ELF-1 (cell line): ENCODE results near the gene RPS27A.
"Not testable (repeated sequence)": the region's sequence is repeated elsewhere in the genome, so short reads cannot be mapped to it uniquely, and the experiment has no call there.

Experiments
- DNase-seq: peaks from one replicate; pipeline ENCODE4 v3.0.0-alpha.2; 2016; ENCODE audit warnings: low read depth, low spot score

The RPS27A gene

DNA sequence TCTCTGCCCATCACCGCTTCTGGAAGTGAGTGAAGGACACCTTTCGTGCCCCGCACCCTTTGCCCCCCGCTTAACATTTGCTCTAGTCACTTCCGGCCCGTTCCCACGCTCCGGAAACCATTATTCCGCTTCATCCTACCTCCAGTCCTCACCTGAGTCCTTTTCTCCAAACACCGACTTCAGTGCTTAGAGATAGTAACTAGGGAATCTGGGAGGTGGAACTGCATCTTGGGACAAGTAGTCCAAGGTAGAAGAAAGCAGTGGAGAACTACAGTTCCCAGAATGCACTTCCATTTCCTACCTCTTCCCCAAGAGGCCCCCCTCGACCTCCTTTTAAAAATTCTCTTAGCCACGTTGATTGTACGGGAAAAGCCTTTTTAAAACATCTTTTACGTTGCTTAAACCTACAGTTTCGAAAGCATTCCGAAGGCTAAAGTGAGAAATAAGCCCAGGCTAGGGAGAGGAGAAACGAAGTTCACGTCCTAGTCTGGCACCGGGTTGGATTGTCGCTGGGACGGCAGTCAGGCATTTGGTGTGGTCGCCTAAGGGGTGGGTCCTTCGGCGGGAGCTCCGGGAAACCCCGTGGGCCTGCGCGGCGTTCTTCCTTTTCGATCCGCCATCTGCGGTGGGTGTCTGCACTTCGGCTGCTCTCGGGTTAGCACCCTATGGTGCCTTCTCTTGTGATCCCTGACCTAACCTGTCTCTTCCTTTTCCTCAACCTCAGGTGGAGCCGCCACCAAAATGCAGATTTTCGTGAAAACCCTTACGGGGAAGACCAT, at the start of gene RPS27A, which contains the start of gene CLHC1:
RPS27A (plus strand) TSS at position 605 of the 779 bp plus-strand sequence; CDS start at position 742, 137 bp downstream.
CLHC1 (minus strand) TSS at position 210 of the 779 bp plus-strand sequence. CDS start 9,882 bp downstream, outside the sequence.
- peak; percentile 95 for DNase-seq

DNA sequence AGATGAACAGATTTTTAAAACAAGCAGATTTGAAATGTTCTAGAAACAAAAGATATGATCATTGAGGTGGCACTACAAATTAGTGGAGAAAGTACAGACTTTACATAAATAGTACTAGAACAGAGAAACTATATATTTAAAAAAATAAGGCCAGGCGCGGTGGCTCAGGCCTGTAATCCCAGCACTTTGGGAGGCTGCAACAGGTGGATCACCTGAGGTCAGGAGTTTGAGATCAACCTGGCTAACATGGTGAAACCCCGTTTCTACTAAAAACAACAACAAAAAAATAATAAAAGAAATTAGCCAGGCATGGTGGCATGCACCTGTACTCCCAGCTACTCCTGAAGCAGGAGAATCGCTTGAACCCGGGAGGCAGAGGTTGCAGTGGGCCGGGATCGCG, 45.7 kb upstream of the RPS27A start:
- not testable (repeated sequence) for DNase-seq

DNA sequence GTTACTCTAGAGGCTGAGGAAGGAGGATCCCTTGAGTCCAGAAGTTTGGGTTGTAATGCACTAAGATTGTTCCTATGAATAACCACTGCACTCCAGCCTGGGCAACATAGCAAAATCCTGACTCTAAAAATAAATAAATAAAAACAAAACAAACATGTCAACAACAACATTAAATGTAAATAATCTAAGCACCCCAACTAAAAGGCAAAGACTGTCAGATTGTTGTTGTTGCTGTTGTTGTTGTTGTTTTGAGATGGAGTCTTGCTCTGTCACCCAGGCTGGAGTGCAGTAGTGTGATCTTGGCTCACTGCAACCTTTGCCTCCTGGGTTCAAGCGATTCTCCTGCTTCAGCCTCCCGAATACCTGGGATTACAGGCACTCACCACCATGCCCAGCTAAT, 40.6 kb upstream of the RPS27A start:
- DNase-seq = not testable (repeated sequence)

DNA sequence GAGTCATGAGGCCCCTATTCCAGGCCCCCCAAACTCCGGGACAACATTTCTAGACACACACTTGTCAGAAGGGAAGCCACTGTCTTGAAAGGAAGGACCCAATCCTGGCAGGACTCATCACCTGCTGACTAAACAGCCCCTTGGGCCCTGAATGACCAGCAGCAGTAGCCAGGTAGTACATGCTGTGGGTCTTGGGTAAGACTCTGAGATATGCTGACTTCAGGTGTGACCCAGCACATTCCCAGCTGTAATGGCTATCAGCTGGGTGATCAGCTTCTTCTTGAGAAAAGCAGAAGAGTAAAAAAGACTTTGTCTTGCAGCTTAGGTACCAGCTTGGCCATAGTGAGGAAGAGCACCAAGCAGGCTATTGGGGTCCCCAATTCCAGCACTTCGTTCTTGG, 36.0 kb upstream of the RPS27A start:
- no peak for DNase-seq

DNA sequence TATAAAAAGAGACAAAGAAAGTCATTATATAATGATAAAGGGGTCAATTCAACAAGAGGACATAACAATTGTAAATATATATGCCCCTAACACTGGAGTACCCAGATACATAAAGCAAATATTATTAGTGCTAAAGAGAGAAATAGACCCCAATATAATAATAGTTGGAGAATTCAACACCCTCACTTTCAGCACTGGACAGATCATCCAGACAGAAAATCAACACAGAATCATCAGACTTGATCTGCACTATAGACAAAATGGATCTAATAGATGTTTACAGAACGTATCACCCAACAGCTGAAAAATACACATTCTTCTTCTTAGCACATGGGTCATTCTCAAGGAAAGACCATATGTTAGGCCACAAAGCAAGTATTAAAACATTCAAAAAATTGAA, 32.1 kb upstream of the RPS27A start:
- DNase-seq = no peak

DNA sequence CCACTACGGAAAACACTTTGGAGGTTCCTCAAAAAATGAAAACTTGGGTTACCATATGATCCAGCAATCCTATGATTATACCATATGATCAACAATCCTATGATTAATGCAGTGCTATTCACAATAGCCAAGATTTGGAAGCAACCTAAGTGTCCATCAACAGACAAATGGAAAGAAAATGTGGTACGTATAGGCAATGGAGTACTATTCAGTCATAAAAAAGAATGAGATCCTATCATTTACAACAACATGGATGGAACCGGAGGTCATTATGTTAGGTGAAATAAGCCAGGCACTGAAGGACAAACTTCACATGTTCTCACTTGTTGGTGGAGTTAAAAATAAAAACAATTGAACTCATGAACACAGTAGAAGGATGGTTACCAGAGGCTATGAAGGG, 28.0 kb upstream of the RPS27A start:
- no peak for DNase-seq

DNA sequence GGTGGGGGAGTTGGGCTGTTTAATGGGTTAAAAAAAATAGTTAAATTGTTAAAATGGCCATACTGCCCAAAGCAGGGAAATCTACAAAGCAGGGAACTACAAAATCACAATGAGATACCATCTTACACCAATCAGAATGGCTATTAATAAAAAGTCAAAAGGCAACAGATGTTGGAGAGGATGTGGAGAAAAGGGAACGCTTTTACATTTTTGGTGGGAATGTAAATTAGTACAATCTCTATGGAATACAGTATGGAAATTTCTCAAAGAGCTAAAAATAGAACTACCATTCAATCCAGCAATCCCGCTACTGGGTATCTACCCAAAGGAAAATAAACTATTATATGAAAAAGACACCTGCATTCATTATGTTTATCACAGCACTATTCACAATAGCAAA, 27.5 kb upstream of the RPS27A start:
- no peak for DNase-seq

DNA sequence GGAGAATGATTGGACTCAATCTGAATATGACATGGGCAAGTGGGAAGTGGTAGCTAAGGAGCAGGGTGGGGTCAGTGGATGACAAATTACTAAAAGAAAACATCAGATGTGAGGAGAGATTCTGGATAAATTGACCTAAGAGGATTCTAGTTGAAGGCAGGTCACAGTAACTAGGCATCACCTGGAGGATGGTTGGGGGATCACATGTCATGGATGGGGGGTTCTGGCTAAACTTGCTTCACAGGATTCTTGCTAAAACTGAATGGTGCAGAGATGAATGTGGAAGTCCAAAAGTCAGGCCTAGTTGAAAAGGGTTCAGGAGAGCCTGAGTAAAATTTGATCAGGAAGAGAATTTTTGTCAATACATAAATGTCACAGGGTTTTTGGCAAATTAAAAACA, 18.7 kb upstream of the RPS27A start:
- DNase-seq = peak; percentile 17

DNA sequence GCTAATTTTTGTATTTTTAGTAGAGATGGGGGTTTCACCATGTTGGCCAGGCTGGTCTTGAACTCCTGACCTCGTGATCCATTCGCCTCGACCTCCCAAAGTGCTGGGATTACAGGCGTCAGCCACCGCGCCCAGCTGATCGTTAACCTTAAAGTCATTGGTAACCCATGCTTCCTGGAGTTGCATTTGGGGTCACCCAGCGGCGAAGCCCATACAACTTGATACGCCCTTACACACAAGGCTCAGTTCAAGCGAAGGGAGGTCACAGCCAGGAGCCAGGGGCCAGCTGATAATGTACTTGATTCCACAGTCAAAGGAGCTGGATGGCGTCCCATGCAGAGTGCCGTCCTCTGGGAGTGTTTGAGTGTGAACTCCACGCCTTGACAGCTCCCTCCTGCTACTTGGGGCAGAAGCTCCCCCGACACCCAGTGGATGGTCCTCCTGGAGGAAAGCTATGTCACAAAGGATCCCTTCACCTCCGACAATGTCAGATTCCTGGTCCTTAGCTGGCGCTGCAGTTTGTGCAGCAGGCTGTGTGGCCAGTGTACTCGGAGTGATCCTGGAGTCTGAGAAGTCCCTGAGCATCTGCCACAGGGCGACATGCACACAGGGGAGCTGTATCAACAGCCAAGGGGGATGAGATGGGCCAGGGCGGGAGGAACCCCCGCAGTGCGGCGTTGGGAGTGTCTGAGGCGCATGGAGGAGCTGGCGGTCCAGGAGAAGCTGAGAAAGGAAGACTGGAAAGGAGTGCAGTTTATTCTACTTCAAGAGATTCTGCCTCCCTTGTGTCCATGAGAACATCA, 8.3 kb upstream of the RPS27A start:
- peak; percentile 29 for DNase-seq

DNA sequence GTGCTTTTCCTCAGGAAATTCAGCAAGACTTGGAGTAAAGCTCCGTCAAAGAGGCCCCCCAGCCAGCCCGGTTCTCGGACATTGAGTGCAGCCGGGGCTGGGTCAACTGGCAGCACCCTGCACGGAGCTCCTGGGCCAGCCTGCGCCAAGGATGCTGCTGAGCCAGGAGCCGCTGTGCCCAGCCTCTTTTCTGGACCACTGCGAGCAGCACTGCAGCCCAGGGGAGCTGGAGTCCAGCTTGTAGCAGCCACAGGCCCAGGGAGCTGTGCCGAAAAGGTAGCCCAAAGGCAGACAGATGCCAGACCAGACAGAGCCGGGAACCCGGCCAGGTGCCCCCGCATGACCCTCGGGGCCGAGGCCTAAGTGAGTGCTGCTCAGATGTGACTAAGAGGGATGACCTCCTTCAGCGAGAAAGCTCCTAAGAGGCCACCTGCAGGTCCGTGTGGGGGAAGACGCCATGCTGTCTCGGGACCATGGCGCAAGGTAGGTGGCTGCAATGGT, 7.7 kb upstream of the RPS27A start:
- DNase-seq = peak; percentile 58

DNA sequence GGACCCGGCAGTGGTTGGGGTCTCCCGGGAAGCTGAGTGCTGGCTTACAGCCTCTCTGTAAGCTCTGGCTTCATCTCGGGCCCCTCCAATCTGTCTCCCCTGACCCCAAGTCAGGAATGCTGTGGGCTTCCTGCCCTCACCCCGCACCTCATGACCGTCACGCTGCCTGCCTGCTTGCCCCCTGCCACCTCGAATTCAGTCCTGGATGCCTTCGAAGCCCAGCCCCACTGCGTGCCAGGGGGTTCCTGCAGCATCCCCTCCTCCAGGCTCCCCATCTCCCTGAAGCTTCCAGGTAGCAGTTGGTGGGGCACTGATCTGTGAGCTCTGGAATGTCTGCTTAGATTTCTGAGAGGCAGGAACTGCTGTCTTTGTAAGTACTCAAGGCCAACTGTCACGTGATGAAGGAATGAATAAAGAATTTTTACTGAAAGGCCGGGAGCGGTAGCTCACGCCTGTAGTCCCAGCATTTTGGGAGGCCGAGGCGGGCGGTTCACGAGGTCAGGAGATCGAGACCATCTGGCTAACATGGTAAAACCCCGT, 6.9 kb upstream of the RPS27A start:
- DNase-seq = peak; percentile 62

DNA sequence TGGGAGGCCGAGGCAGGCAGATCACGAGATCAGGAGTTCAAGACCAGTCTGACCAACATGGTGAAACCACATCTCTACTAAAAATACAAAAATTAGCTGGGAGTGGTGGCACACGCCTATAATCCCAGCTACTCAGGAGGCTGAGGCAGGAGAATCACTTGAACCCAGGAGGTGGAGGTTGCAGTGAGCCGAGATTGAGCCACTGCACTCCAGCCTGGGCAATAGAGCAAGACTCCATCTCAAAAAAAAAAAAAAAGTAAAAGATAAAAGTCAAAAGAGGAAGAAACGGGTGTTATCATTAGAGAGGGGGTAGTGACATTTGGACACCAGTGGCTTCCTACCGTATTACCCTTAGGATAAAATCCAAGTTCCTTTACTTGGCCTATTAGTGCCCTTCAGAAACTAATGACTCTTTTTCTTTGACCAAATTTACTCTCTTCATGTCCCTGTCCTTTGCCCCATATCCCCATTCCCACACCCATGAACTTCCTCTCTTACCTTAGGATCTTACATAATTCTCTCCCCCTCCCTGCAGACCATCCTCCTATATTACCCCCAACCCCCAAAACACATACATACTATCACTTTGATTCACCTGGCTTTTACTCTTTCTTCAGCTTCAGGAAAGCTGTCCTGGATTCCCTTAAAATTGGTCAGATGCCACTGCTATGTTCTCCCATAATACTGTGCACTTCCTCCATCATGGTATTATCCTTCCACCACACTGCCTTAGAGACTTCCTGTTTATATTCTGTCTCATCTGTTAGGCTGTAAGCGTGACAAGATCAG, 4.9 kb upstream of the RPS27A start:
- not testable (repeated sequence) for DNase-seq

DNA sequence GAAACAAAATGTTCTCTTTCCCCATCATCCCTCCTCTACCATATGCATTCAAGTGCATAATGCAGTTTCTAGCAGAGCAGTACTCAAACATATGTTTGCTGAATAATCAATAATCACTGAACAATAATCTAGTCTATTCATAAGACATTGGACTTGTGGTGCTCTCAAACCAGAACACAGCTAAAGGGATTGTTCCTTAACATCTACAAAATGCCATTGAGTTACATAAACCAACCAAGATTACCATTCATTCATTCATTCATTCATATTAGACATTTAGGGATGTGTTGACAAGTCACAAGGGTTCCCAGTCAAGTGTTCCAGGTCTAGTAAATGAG, 4.3 kb upstream of the RPS27A start:
- no peak for DNase-seq

DNA sequence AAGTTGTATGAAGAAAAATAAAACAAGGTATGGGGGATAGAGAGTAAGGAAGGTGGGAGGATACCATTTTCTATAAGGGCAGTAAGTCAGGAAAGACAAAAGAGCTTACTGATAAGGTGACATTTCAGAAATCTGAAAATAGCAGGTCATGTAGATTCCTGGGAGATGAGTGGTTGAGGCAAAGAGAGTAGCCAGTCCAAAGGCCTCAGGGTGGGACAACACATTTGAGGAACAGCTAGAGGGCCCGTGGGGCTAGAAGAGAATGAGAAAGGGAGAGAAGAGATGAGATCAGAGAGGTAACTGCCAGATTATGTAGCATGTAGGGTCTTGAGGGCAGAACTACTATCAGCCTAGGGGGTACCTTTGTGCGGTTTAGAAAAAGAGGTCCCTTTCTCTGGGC, 3.3 kb upstream of the RPS27A start:
- no peak for DNase-seq

DNA sequence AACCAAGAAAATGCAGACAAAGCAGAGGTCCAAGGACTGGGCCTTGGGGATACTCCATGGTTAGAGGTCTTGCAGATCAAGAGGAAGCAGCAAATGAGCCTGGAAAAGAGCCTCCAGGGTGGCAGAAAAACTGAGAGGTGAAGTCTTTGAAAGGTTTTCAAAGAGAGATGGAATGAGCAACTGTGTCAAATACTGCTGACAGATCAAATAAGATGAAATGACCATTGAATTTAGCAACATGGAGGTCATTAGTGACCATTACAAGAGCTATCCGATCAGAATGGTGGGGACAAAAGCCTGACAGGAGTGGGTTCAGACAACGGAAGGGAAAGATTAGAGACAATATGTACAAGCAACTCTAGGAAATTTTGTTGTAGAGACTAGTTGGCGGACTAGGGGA, 1.9 kb upstream of the RPS27A start:
- DNase-seq = no peak

DNA sequence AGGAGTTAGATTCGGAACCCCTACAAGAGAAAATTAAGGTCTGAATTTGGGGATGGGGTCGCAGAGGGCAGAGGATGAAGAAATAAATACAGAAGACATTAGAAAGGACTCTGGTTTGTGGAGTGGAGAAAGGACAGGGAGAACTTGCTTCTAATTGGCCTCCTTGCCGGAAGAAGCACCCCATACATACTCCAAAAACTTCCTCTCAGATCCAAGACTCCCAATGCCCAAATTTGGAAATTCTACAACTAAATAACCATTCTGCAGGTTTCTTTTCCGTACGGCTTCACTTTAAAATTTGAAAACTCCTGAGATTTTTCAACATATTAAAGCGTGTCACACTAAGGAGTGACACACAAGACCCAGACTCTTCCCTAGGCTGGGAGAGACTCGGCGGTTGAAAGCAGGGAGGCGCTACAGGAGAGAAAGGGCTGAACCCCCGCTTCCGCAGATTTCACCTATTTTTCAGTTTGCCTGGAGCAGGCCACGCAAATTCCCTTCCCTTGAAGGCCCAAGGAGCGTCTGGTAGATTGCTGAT, 873 bp upstream of the RPS27A start:
- DNase-seq = no peak

DNA sequence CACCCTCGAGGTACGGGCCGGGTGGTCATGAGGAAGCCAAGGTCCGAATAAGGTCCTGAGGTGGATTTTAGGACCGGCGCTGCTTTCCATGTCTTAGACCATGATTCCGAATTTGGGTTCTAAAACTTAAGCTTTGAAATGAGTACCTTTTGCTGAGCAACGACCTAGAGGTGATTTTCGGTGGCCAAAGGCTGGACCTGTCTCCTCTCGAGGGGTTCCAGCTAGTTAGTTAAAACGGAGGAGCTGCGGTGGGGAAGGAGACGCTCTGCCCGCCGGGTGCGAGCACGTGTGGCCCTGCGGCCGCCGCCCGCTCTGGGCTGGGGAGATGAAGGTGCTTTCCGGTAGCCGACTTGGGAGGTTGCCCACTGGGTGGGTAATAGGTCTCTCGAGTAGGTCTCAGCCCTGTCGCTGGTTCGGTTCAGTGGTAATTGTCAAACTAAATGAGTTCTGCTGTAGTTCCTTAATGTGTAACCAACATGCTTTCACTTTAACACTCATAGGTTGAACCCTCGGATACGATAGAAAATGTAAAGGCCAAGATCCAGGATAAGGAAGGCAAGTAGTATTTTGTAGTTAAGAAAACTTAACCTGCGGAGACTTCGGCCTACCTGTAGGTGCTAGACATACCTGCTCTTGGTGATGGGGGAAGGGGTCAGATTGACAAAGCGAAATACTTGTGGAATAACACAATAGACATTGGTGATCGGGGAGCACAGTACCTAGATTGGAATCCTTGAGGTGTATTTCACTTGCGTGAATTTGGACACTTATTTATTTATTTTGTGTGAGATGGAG, 572 bp downstream of the RPS27A start:
- DNase-seq = peak; percentile 36

DNA sequence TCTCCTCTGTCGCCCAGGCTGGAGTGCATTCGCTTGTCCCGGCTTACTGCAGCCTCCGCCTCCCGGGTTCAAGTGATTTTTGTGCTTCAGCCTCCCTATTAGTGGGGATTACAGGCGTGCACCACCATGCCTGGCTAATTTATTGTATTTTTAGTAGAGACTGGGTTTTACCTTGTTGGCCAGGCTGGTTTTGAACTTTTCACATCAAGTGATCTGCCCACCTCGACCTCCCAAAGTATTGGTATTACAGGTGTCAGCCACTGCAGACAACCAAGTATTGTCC, 1.1 kb downstream of the RPS27A start:
- DNase-seq = no peak

DNA sequence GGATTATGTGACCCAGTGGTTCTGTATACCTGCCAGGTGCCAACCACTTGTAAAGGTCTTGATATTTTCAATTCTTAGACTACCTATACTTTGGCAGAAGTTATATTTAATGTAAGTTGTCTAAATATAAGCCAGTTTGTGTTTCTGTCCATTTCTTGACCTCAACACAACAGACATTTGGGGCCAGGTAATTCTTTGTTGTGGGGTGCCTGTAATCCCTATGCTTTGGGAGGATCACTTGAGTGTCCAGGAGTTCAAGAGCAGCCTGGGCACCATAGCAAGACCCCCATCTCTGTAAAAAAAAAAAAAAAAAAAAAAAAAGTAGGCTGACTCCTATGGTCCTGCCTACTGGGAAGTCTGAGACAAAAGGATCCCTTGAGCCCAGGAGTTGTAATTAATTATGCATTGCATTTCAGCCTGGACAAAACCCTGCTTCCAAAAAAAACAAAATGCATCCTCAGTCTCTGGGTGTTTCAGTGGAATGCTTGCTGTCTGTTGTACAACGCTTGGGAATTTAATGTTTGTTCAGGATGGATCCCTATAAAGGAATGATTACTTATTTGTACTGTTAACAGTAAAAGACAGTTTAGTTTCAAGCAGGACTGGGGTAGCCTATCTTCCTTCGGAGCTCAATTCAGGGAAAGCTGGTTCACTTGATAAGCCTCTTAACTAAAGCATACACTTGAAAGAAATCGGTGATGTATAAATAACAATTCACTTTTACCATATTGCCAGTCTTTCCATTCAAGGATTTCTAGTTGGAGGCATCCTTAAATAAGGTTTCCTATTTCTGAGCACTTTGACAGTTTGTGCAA, 3.4 kb downstream of the RPS27A start:
- DNase-seq = no peak

DNA sequence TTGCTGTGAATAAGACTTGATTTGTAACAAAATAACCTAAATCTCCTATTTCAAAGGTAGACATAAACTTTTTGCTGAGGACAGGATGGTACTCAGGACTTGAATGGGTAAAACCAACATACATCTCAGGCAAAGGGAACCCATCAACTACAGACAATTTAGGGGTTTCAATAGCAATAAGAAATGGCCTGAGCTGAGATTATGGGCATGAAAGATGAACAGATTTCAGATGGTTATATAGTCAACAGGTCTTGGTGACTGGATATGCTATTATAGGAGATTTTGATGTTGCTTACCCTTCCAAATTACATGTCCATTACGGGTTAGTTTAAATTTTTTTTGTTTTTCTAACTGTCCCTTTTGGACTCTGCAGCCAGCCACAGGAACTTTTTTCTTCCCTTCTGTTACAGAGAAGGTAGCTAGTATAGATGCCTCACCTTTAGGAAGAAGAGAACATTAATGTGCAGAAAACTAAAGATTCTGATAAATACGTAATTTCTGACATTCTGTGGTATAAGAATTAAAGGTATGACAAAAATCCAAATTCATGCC, 4.6 kb downstream of the RPS27A start:
- DNase-seq = no peak
